Vagina (tissue), 2 donors: ENCODE data around the gene RPS6KB2.

Experiments used
- POLR2A ChIP-seq, 2 donors: fragments of 450-650 bp; IDR thresholded peaks; one replicate each; pipeline ENCODE4 v1.6.1; 2017; ENCODE audit warnings: antibody characterized with exemption in 2 of 2, mild to moderate bottlenecking in 2 of 2, moderate library complexity in 2 of 2
- TF ChIP-seq, protein P1 (sequence below), 3 experiments: fragments of 450-650 bp in 2 of 3; fragments of 200-600 bp in 1 of 3; sonication (generic) in 1 of 3; IDR thresholded peaks; one replicate each; pipeline ENCODE4 v1.5.1; 2017 to 2019; ENCODE audit warnings: antibody characterized with exemption in 3 of 3, mild to moderate bottlenecking in 2 of 3, moderate library complexity in 2 of 3

DNA sequence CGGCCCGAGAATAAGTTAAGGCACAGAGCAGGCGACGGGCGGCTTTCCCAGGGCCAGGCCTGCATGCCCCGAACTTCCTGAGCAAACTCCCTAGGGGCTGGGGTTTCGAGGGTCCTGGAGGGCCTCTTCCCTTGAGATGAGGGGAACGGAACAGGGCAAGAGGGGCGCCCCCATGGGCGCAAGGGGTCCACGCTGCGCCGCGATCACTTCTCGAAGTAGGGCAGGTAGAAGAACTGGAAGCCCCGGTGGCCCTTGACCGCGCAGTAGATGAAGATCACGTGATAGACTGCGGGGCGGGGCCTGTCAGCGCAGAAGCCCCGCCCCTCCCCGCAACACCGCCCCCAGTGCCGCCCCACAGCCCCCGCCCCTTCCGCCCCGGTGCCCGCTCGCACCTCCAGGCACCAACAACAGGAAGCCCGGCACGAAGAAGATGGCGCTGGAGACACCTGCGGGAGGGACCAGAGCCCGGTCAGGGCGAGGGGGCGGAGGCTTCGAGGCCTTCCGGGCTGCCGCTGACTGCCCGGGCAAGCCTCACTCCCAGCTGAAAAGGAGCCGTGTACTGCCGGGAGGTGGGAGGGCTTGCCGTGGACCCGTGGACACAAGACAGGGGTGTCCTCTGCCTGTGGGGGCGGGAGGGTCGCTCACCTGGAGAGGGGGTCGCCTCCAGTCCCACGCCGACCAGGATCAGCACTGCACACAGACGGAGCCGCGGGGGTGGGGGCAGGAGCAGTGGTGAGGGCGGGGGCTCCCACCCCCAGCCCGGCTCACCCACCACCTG is 36.3 kb downstream of the RPS6KB2 start:
- TF ChIP-seq, protein P1, sequence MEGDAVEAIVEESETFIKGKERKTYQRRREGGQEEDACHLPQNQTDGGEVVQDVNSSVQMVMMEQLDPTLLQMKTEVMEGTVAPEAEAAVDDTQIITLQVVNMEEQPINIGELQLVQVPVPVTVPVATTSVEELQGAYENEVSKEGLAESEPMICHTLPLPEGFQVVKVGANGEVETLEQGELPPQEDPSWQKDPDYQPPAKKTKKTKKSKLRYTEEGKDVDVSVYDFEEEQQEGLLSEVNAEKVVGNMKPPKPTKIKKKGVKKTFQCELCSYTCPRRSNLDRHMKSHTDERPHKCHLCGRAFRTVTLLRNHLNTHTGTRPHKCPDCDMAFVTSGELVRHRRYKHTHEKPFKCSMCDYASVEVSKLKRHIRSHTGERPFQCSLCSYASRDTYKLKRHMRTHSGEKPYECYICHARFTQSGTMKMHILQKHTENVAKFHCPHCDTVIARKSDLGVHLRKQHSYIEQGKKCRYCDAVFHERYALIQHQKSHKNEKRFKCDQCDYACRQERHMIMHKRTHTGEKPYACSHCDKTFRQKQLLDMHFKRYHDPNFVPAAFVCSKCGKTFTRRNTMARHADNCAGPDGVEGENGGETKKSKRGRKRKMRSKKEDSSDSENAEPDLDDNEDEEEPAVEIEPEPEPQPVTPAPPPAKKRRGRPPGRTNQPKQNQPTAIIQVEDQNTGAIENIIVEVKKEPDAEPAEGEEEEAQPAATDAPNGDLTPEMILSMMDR (IDR thresholded peaks at IDR 0.05): no peak
- no peak for TF ChIP-seq POLR2A (IDR thresholded peaks at IDR 0.05)
